Adipocyte (in vitro differentiated cells): ENCODE results near the gene RPRD1A.
"Not testable (repeated sequence)": the region's sequence is repeated elsewhere in the genome, so short reads cannot be mapped to it uniquely, and the experiment has no call there.

Experiments
- DNase-seq: peaks from one replicate; pipeline ENCODE4 v3.0.0-alpha.2; 2015; ENCODE audit warnings: low read depth
- H3K27me3 ChIP-seq: replicated peaks from 2 replicates; pipeline ENCODE4 v1.7.0; 2013; ENCODE audit warnings: mild to moderate bottlenecking, low read length, moderate library complexity; ENCODE audit not compliant: control insufficient read depth, insufficient read depth
- H3K36me3 ChIP-seq: 2 replicates; pipeline ENCODE4 v1.7.0; 2013; ENCODE audit warnings: low read length, mild to moderate bottlenecking, moderate library complexity; ENCODE audit not compliant: control insufficient read depth, insufficient read depth, severe bottlenecking
- H3K4me1 ChIP-seq: 2 replicates; pipeline ENCODE4 v1.7.0; 2013; ENCODE audit warnings: mild to moderate bottlenecking, low read length, moderate library complexity; ENCODE audit not compliant: control insufficient read depth, insufficient read depth
- H3K4me3 ChIP-seq: 2 replicates; pipeline ENCODE4 v1.7.0; 2013; ENCODE audit warnings: mild to moderate bottlenecking, low read length, moderate library complexity
- H3K9ac ChIP-seq: 2 replicates; pipeline ENCODE4 v1.7.0; 2013; ENCODE audit warnings: mild to moderate bottlenecking, low read length, moderate library complexity
- H3K9me3 ChIP-seq: 2 replicates; pipeline ENCODE4 v1.7.0; 2013; ENCODE audit warnings: mild to moderate bottlenecking, low read length, moderate library complexity; ENCODE audit not compliant: control insufficient read depth

RPRD1A gene

DNA sequence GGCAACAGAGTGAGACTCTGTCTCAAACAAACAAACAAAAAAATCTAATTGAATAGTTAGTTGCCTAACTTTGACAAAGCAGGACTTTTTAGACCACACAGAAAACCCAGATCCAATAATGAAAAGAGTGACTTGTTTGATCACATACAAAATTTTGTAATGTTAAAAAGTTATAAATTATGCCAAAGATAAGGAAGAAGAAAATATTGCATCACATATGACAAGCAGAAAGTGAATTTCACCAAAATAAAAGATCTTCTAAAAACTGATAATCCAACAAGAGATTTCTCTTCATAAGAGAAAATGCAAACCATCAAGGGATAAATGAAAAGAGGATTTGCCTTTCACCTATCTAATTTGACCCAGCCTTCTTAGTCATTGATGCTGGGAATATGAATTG, 97.7 kb downstream of the RPRD1A start:
- Histone ChIP-seq H3K9me3 (no peaks in the 10 kb centered on the region), H3K4me1 (peaks cover 31% of the 10 kb centered on the region), H3K27me3 (no peaks in the 10 kb centered on the region), H3K36me3 (no peaks in the 10 kb centered on the region), H3K4me3 (no peak overlapping the region), H3K9ac (no peak overlapping the region)
- no peak for DNase-seq

GRCh38 chr18:35968278-35968880, 99.0 kb downstream of the RPRD1A start:
- H3K9ac ChIP-seq: no peak overlapping the region
- H3K27me3 ChIP-seq: no peaks in the 10 kb centered on the region
- DNase-seq: no peak
- H3K4me3 ChIP-seq: no peak overlapping the region
- peaks cover 23% of the 10 kb centered on the region for H3K4me1 ChIP-seq
- no peaks in the 10 kb centered on the region for H3K36me3 ChIP-seq
- no peaks in the 10 kb centered on the region for H3K9me3 ChIP-seq

GRCh38 chr18:35967866-35968265, 99.5 kb downstream of the RPRD1A start:
- H3K4me1 ChIP-seq: peaks cover 18% of the 10 kb centered on the region
- H3K9me3 ChIP-seq, H3K4me3 ChIP-seq, DNase-seq, H3K9ac ChIP-seq, H3K27me3 ChIP-seq, H3K36me3 ChIP-seq: not testable (repeated sequence)

DNA sequence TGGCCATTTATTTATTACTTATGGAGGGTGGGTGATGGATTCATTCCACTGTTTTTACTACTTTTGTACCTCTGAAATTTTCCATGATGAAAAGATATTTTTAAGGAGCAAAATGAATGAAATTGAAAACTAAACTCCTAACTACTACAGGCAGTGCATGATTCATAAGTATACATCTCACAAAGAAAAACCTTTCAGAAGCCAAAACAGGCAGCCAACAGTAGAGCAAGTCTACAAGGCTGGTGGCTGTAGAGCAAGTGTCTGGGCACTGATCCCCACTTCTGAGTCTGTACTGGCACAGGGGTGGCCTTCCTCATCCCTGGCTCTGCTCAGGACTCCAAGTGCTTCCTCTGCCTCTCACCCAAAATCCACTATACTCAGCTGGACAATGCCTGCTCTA, 103.0 kb downstream of the RPRD1A start:
- no peaks in the 10 kb centered on the region for H3K36me3 ChIP-seq
- no peaks in the 10 kb centered on the region for H3K4me1 ChIP-seq
- H3K27me3 ChIP-seq: peaks cover 3% of the 10 kb centered on the region
- H3K9ac ChIP-seq: no peak overlapping the region
- H3K4me3 ChIP-seq: no peak overlapping the region
- DNase-seq: no peak
- H3K9me3 ChIP-seq: peaks cover 8% of the 10 kb centered on the region

GRCh38 chr18:35962320-35962719, 105.0 kb downstream of the RPRD1A start:
- no peaks in the 10 kb centered on the region for H3K4me1 ChIP-seq
- H3K27me3 ChIP-seq: peaks cover 3% of the 10 kb centered on the region
- no peak overlapping the region for H3K4me3 ChIP-seq
- peaks cover 11% of the 10 kb centered on the region for H3K9me3 ChIP-seq
- H3K9ac ChIP-seq: no peak overlapping the region
- no peaks in the 10 kb centered on the region for H3K36me3 ChIP-seq
- no peak for DNase-seq

DNA sequence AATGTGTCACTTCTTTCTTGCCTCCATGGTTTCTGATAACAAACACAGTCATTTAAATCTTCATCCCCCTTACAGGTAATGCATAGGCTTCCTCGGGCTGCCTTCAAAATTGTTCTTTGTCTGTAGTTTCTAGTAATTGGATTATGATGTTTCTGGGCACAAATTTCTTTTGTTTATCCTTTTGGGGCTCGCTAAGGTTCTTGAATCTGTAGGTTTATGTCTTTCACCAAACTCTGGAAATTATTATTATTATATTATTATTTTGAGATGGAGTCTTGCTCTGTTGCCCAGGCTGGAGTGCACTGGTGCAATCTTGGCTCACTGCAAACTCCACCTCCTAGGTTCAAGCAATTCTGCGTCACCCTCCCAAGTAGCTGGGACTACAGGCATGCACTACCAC, 111.1 kb downstream of the RPRD1A start:
- H3K4me1 ChIP-seq: no peaks in the 10 kb centered on the region
- DNase-seq: no peak

DNA sequence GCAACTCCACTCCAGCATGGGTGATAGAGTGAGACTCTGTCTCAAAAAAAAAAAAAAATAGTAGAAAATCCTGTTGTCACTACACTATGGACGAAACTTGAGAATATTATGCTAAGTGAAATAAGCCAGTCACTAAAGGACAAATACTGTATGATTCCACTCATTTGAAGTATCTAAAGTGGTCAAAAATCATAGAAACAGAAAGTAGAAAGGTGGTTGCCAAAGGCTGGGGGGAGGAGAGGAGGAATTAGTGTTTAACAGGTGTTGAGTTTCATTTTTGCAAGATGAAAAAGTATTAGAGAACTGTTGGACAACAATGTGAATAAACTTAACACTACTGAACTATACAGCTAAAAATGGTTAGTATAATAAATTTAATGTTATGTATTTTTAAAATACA, 113.7 kb downstream of the RPRD1A start:
- H3K36me3 ChIP-seq: no peaks in the 10 kb centered on the region
- H3K4me1 ChIP-seq: no peaks in the 10 kb centered on the region
- no peak for DNase-seq
- peaks cover 8% of the 10 kb centered on the region for H3K27me3 ChIP-seq
- peaks cover 4% of the 10 kb centered on the region for H3K9me3 ChIP-seq
- H3K4me3 ChIP-seq: no peak overlapping the region
- H3K9ac ChIP-seq: no peak overlapping the region

More for the DNA sequence above, 111.1 kb downstream of the RPRD1A start:
- Histone ChIP-seq H3K36me3 (no peaks in the 10 kb centered on the region), H3K9me3 (peaks cover 15% of the 10 kb centered on the region), H3K27me3 (no peaks in the 10 kb centered on the region), H3K4me3 (no peak overlapping the region), H3K9ac (no peak overlapping the region)

DNA sequence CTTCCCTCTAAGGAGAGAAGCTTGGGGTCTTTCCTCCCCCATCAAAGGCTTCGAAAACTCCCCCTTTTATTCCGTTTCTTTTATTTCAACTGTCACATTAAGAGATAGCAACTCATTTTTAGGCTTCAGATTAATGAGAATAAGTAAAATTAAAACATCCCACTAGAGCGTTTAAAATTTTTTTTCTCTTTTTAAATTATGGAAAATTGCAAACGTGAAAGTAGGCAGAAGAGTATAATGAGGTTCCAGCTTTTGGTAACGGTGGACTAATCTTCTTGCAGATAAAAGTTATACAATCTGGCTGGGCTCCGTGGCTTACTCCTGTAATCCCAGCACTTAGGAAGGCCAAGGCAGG, 116.8 kb downstream of the RPRD1A start:
- H3K4me1 ChIP-seq: no peaks in the 10 kb centered on the region
- H3K9ac ChIP-seq: no peak overlapping the region
- no peaks in the 10 kb centered on the region for H3K36me3 ChIP-seq
- H3K4me3 ChIP-seq: peak overlapping the region; percentile 86
- H3K9me3 ChIP-seq: no peaks in the 10 kb centered on the region
- peaks cover 10% of the 10 kb centered on the region for H3K27me3 ChIP-seq
- DNase-seq: no peak

DNA sequence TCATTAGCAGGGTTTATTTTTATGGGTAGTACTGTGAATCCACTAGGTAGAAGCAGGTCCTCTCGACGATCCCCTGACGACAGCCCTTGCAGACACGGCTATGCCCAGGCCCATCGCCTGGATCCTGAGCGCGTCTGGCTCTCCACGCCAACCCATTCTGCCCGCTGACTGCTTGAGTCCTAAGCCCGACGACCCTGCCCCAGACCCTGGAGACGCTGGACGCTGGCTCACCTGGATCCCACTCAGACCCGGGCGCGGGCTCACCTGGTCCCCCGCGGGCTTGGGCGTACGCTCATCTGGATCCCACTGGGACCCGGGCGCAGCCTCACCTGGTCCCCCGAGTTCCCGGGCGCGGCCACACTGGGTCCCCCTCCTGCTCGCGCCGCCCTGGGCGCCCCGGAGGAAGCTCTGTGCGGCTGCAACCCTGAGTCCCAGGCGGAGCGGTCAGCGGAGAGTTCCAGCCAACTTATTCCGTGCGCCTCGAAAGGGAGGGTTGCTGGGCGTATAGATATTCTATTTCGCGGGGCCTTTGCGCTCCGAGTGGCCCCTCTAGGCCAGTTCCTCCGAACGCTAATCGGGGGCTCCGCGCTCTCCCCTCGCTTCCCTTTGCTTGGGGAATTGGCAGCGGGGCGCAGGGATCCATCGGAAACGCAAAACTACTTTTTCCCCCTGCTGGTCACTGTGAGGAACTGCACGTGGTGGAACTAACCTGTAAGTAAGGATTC, 117.3 kb downstream of the RPRD1A start:
- peak overlapping the region; percentile 49 for H3K9ac ChIP-seq
- peak; percentile 92 for DNase-seq
- no peaks in the 10 kb centered on the region for H3K36me3 ChIP-seq
- H3K4me1 ChIP-seq: no peaks in the 10 kb centered on the region
- H3K27me3 ChIP-seq: peaks cover 10% of the 10 kb centered on the region
- H3K9me3 ChIP-seq: no peaks in the 10 kb centered on the region
- H3K4me3 ChIP-seq: peak overlapping the region; percentile 86

- no peak for DNase-seq
- Histone ChIP-seq H3K27me3 (peaks cover 15% of the 10 kb centered on the region), H3K4me1 (no peaks in the 10 kb centered on the region), H3K9me3 (no peaks in the 10 kb centered on the region), H3K9ac (no peak overlapping the region), H3K36me3 (no peaks in the 10 kb centered on the region), H3K4me3 (no peak overlapping the region)
These were observed 118.3 kb downstream of the RPRD1A start for GRCh38 chr18:35949090-35949489.

DNA sequence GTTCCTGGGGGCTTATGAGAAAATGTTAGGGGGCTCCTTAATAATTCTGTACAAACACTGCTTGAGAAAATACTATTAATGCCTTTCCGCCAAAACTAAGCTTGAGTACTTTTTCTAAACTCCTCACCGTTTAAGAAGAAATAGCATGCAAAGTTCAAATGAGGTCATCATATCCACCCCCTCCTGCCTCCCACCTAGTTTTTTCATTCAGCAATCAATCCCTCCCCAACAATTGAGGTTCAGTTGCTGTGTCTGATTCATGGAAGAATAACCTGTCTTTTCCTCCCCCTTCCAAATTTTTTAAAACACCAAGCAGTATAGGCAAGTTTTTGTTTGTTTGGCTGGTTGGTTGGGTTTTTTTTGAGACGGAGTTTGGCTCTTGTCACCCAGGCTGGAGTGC, 119.3 kb downstream of the RPRD1A start:
- Histone ChIP-seq H3K36me3 (no peaks in the 10 kb centered on the region), H3K9ac (no peak overlapping the region), H3K9me3 (no peaks in the 10 kb centered on the region), H3K4me1 (no peaks in the 10 kb centered on the region), H3K4me3 (no peak overlapping the region), H3K27me3 (peaks cover 15% of the 10 kb centered on the region)
- DNase-seq: no peak

DNA sequence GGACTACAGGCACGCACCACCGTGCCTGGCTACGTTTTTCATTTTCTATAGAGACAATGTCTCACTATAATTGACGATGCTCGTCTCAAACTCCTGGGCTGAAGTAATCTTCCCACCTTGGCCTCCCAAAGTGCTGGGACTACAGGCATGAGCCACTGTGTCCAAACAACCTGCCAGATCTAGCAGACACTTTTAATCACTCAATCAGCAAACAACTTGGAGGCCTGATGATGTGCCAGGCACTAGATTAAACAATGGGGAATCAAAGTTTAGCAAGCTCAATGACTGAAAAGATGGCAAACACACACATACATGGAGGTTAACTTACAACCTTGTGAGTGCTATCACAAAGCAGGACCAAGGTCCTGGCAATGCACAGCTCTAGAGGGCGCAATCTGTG, 124.7 kb downstream of the RPRD1A start:
- Histone ChIP-seq H3K4me1 (no peaks in the 10 kb centered on the region), H3K9ac (no peak overlapping the region), H3K36me3 (no peaks in the 10 kb centered on the region), H3K9me3 (no peaks in the 10 kb centered on the region), H3K27me3 (peaks cover 10% of the 10 kb centered on the region), H3K4me3 (no peak overlapping the region)
- DNase-seq: no peak
